ENCODE results near the gene PSMC6.

DNA sequence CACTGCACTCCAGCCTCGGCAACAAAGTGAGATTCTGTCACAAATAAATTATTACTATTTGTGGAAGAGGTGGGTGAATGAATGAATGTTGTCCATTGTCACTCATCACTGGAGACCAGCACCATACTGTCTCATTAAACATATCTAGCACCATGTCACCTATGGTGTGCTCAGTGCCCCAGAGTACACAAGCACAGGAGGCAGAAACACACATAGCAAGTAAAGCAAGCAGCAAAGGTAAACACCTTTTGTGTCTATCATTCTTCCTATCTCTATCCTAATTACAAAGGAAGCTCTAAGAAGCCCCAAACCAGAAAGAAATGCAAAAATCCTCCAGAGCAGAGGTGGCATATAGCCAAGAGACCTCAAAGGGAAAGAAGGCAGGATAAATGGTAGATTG is 20.8 kb upstream of the PSMC6 start:
- TF ChIP-seq, protein P1, sequence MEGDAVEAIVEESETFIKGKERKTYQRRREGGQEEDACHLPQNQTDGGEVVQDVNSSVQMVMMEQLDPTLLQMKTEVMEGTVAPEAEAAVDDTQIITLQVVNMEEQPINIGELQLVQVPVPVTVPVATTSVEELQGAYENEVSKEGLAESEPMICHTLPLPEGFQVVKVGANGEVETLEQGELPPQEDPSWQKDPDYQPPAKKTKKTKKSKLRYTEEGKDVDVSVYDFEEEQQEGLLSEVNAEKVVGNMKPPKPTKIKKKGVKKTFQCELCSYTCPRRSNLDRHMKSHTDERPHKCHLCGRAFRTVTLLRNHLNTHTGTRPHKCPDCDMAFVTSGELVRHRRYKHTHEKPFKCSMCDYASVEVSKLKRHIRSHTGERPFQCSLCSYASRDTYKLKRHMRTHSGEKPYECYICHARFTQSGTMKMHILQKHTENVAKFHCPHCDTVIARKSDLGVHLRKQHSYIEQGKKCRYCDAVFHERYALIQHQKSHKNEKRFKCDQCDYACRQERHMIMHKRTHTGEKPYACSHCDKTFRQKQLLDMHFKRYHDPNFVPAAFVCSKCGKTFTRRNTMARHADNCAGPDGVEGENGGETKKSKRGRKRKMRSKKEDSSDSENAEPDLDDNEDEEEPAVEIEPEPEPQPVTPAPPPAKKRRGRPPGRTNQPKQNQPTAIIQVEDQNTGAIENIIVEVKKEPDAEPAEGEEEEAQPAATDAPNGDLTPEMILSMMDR (IDR thresholded peaks at IDR 0.05), result no peak
- no peak for TF ChIP-seq POLR2A (IDR thresholded peaks at IDR 0.05)

All from heart left ventricle (tissue), 13 donors.